Measurements from ENCODE around the gene CFAP74. TPM values are rescaled to one million over a fixed set of nuclear protein-coding genes. Genes with fewer than 3 reads are reported as not detected.

Gene CFAP74
- total RNA-seq, 2 experiments from 2014 or later, result not detected

GRCh38 chr1:1958071-1958541 is 45.5 kb downstream of the CFAP74 start:
- intact Hi-C loops (cut with DNase I, micrococcal nuclease), result no loop called here
- no peak for DNase-seq
- no peaks in the 10 kb centered on the region for H3K36me3 Mint-ChIP-seq (ENCODE audit: low read depth)
- TF ChIP-seq CTCF (IDR thresholded peaks at IDR 0.05), result no peak
- peaks cover 16 to 19% of the 10 kb centered on the region in 2 experiments for H3K27me3 ChIP-seq (ENCODE audit: control insufficient read depth in 1 of 2, insufficient read depth in 2 of 2, low read length in 2 of 2)
- no peak overlapping the region for H3K4me3 ChIP-seq (ENCODE audit: low read length)
- no peak for ATAC-seq (ENCODE audit: poor library complexity)
- H3K27ac Mint-ChIP-seq, result no peak overlapping the region
- no peak overlapping the region for H3K27ac ChIP-seq (ENCODE audit: low read depth in 1 of 2, low read length in 2 of 2)
- peaks cover 7% of the 10 kb centered on the region for H3K4me1 ChIP-seq (ENCODE audit: insufficient read depth, low read length)
- ChIA-PET CTCF (no interaction called here), POLR2A (no interaction called here)
- peaks cover 28% of the 10 kb centered on the region for H3K27me3 Mint-ChIP-seq
- no peaks in the 10 kb centered on the region for H3K9me3 Mint-ChIP-seq
- peaks cover 0 to 17% of the 10 kb centered on the region in 2 experiments for H3K9me3 ChIP-seq (ENCODE audit: control insufficient read depth in 1 of 2, insufficient read depth in 1 of 2, low read length in 2 of 2)
- no peaks in the 10 kb centered on the region for H3K36me3 ChIP-seq (ENCODE audit: insufficient read depth, low read length)
- no peak overlapping the region for H3K4me3 Mint-ChIP-seq
- no peaks in the 10 kb centered on the region for H3K4me1 Mint-ChIP-seq (ENCODE audit: low read depth)

GRCh38 chr1:1957533-1957961 is 46.0 kb downstream of the CFAP74 start:
- Histone ChIP-seq H3K27me3 (ENCODE audit: control insufficient read depth in 1 of 2, insufficient read depth in 2 of 2, low read length in 2 of 2) (peaks cover 15 to 16% of the 10 kb centered on the region in 2 experiments), H3K36me3 (ENCODE audit: insufficient read depth, low read length) (no peaks in the 10 kb centered on the region), H3K4me1 (ENCODE audit: insufficient read depth, low read length) (peaks cover 7% of the 10 kb centered on the region), H3K4me3 (ENCODE audit: low read length) (no peak overlapping the region), H3K27ac (ENCODE audit: low read depth in 1 of 2, low read length in 2 of 2) (no peak overlapping the region), H3K9me3 (ENCODE audit: control insufficient read depth in 1 of 2, insufficient read depth in 1 of 2, low read length in 2 of 2) (peaks cover 0 to 17% of the 10 kb centered on the region in 2 experiments)
- no peak for DNase-seq
- Mint-ChIP-seq H3K4me3 (no peak overlapping the region), H3K9me3 (no peaks in the 10 kb centered on the region), H3K4me1 (ENCODE audit: low read depth) (no peaks in the 10 kb centered on the region), H3K27me3 (peaks cover 33% of the 10 kb centered on the region), H3K27ac (no peak overlapping the region), H3K36me3 (ENCODE audit: low read depth) (no peaks in the 10 kb centered on the region)
- POLR2A ChIA-PET, result no interaction called here
- ATAC-seq (ENCODE audit: poor library complexity), result no peak
- no peak for TF ChIP-seq CTCF (IDR thresholded peaks at IDR 0.05)
- CTCF ChIA-PET, result no interaction called here
- intact Hi-C loops (cut with DNase I, micrococcal nuclease), result no loop called here

GRCh38 chr1:1956586-1957532 is 46.7 kb downstream of the CFAP74 start:
- H3K4me1 Mint-ChIP-seq (ENCODE audit: low read depth), result no peaks in the 10 kb centered on the region
- Histone ChIP-seq H3K36me3 (ENCODE audit: insufficient read depth, low read length) (no peaks in the 10 kb centered on the region), H3K4me1 (ENCODE audit: insufficient read depth, low read length) (peaks cover 7% of the 10 kb centered on the region), H3K9me3 (ENCODE audit: control insufficient read depth in 1 of 2, insufficient read depth in 1 of 2, low read length in 2 of 2) (peaks cover 0 to 17% of the 10 kb centered on the region in 2 experiments), H3K27ac (ENCODE audit: low read depth in 1 of 2, low read length in 2 of 2) (no peak overlapping the region), H3K27me3 (ENCODE audit: control insufficient read depth in 1 of 2, insufficient read depth in 2 of 2, low read length in 2 of 2) (peaks cover 15 to 16% of the 10 kb centered on the region in 2 experiments), H3K4me3 (ENCODE audit: low read length) (no peak overlapping the region)
- ChIA-PET POLR2A (no interaction called here), CTCF (no interaction called here)
- no peak overlapping the region for H3K27ac Mint-ChIP-seq
- H3K36me3 Mint-ChIP-seq (ENCODE audit: low read depth), result no peaks in the 10 kb centered on the region
- intact Hi-C loops (cut with DNase I, micrococcal nuclease), result no loop called here
- ATAC-seq (ENCODE audit: poor library complexity), result no peak
- TF ChIP-seq CTCF (IDR thresholded peaks at IDR 0.05), result no peak
- no peak for DNase-seq
- H3K4me3 Mint-ChIP-seq, result no peak overlapping the region
- peaks cover 33% of the 10 kb centered on the region for H3K27me3 Mint-ChIP-seq
- no peaks in the 10 kb centered on the region for H3K9me3 Mint-ChIP-seq
